Activated CD4-positive, alpha-beta T cell treated with anti-CD3 and anti-CD28 coated beads for 24 hours (primary cell): ENCODE data around the gene NRK.
"Not testable (repeated sequence)": the region's sequence is repeated elsewhere in the genome, so short reads cannot be mapped to it uniquely, and the experiment has no call there.

Source experiments
- DNase-seq, 2 donors: peaks; one replicate each; pipeline ENCODE4 v3.0.0-alpha.2; 2020; ENCODE audit warnings: low read depth in 2 of 2

Gene NRK

GRCh38 chrX:105822138-105823091, at the start of gene NRK:
TSS of gene NRK (plus strand) at chrX:105822539. CDS start at chrX:105822846, 307 bp downstream.
- DNase-seq = no peak

GRCh38 chrX:105773801-105774200, 48.5 kb upstream of the NRK start:
- no peak for DNase-seq

GRCh38 chrX:105775679-105776078, 46.7 kb upstream of the NRK start:
- DNase-seq = no peak

GRCh38 chrX:105781804-105782203, 40.5 kb upstream of the NRK start:
- DNase-seq = no peak

GRCh38 chrX:105796877-105797276, 25.5 kb upstream of the NRK start:
- DNase-seq = not testable (repeated sequence)

GRCh38 chrX:105803891-105804290, 18.4 kb upstream of the NRK start:
- no peak for DNase-seq

- not testable (repeated sequence) for DNase-seq
Observed at GRCh38 chrX:105805655-105806054, 16.7 kb upstream of the NRK start.

- DNase-seq = no peak
Observed at GRCh38 chrX:105816517-105816916, 5.8 kb upstream of the NRK start.

- no peak for DNase-seq
Observed at GRCh38 chrX:105820247-105820646, 2.1 kb upstream of the NRK start.

GRCh38 chrX:105821471-105822121, 743 bp upstream of the NRK start:
- DNase-seq = no peak

- no peak for DNase-seq
Observed at GRCh38 chrX:105823092-105823455, 735 bp downstream of the NRK start.

- no peak for DNase-seq
Observed at GRCh38 chrX:105829011-105829410, 6.7 kb downstream of the NRK start.

- DNase-seq = no peak
Observed at GRCh38 chrX:105837232-105837631, 14.9 kb downstream of the NRK start.

GRCh38 chrX:105845631-105846030, 23.3 kb downstream of the NRK start:
- no peak for DNase-seq

GRCh38 chrX:105850100-105850499, 27.8 kb downstream of the NRK start:
- not testable (repeated sequence) for DNase-seq

- DNase-seq = no peak
Observed at GRCh38 chrX:105865709-105866108, 43.4 kb downstream of the NRK start.

- no peak for DNase-seq
Observed at GRCh38 chrX:105869701-105870100, 47.4 kb downstream of the NRK start.

- DNase-seq = no peak
Observed at GRCh38 chrX:105870445-105870844, 48.1 kb downstream of the NRK start.

GRCh38 chrX:105872941-105873340, 50.6 kb downstream of the NRK start:
- DNase-seq = no peak

GRCh38 chrX:105874790-105875189, 52.5 kb downstream of the NRK start:
- DNase-seq = no peak

GRCh38 chrX:105876658-105877057, 54.3 kb downstream of the NRK start:
- no peak for DNase-seq

- DNase-seq = no peak
Observed at GRCh38 chrX:105880491-105880890, 58.2 kb downstream of the NRK start.
